Astrocyte of the hippocampus (primary cell): Measurements from ENCODE around the gene BTLA.
"Not testable (repeated sequence)": the region's sequence is repeated elsewhere in the genome, so short reads cannot be mapped to it uniquely, and the experiment has no call there.

Source experiments
- DNase-seq: peaks from one replicate; pipeline ENCODE4 v3.0.0; 2011; ENCODE audit warnings: low read depth, low spot score

BTLA gene

GRCh38 chr3:112491373-112491772 lies 7.9 kb downstream of the BTLA start:
- no peak for DNase-seq

- DNase-seq = no peak
Measured at GRCh38 chr3:112489674-112490479, 9.4 kb downstream of the BTLA start.

GRCh38 chr3:112486811-112487505 lies 12.3 kb downstream of the BTLA start:
- DNase-seq = peak; percentile 5

- no peak for DNase-seq
Measured at GRCh38 chr3:112484352-112484751, 14.9 kb downstream of the BTLA start.

GRCh38 chr3:112482675-112483074 lies 16.6 kb downstream of the BTLA start:
- DNase-seq = no peak

GRCh38 chr3:112481302-112481721 lies 18.0 kb downstream of the BTLA start:
- no peak for DNase-seq

GRCh38 chr3:112477891-112478290 lies 21.4 kb downstream of the BTLA start:
- DNase-seq = no peak

- DNase-seq = no peak
Measured at GRCh38 chr3:112476346-112476745, 22.9 kb downstream of the BTLA start.

GRCh38 chr3:112474796-112475195 lies 24.5 kb downstream of the BTLA start:
- DNase-seq = no peak

- peak; percentile 11 for DNase-seq
Measured at GRCh38 chr3:112472691-112473090, 26.6 kb downstream of the BTLA start.

- DNase-seq = no peak
Measured at GRCh38 chr3:112471596-112472325, 27.5 kb downstream of the BTLA start.

- DNase-seq = peak; percentile 75
Measured at GRCh38 chr3:112470788-112471187, 28.5 kb downstream of the BTLA start.

GRCh38 chr3:112469671-112470070 lies 29.6 kb downstream of the BTLA start:
- DNase-seq = no peak

GRCh38 chr3:112467539-112467938 lies 31.7 kb downstream of the BTLA start:
- peak; percentile 40 for DNase-seq

- DNase-seq = no peak
Measured at GRCh38 chr3:112466020-112466419, 33.3 kb downstream of the BTLA start.

GRCh38 chr3:112464264-112464663 lies 35.0 kb downstream of the BTLA start:
- no peak for DNase-seq

GRCh38 chr3:112463250-112463649 lies 36.0 kb downstream of the BTLA start:
- DNase-seq = no peak

- DNase-seq = not testable (repeated sequence)
Measured at GRCh38 chr3:112461787-112462186, 37.5 kb downstream of the BTLA start.

GRCh38 chr3:112460519-112461195 lies 38.6 kb downstream of the BTLA start:
- no peak for DNase-seq

- no peak for DNase-seq
Measured at GRCh38 chr3:112459750-112460149, 39.5 kb downstream of the BTLA start.

GRCh38 chr3:112456147-112456546 lies 43.1 kb downstream of the BTLA start:
- DNase-seq = no peak

GRCh38 chr3:112448939-112449338 lies 50.3 kb downstream of the BTLA start:
- DNase-seq = peak; percentile 58
